HUES6 (cell line): ENCODE results near the gene CELA2B.

Source experiments
- H3K27ac ChIP-seq: 2 replicates; pipeline ENCODE4 v1.7.0; 2013; ENCODE audit warnings: low read depth, mild to moderate bottlenecking, low read length, inconsistent platforms
- H3K27me3 ChIP-seq: 2 replicates; pipeline ENCODE4 v1.6.1; 2013; ENCODE audit warnings: low read length; ENCODE audit not compliant: control insufficient read depth, insufficient read depth
- H3K36me3 ChIP-seq: 2 replicates; pipeline ENCODE4 v1.6.1; 2013; ENCODE audit warnings: low read length; ENCODE audit not compliant: control insufficient read depth, insufficient read depth
- H3K4me1 ChIP-seq: 2 replicates; pipeline ENCODE4 v1.6.1; 2013; ENCODE audit warnings: low read length; ENCODE audit not compliant: control insufficient read depth, insufficient read depth
- H3K4me3 ChIP-seq: 2 replicates; pipeline ENCODE4 v1.5.1; 2013; ENCODE audit warnings: low read depth, low read length
- H3K9ac ChIP-seq: one replicate; pipeline ENCODE4 v1.6.1; 2013; ENCODE audit warnings: mild to moderate bottlenecking, low read length
- H3K9me3 ChIP-seq: 2 replicates; pipeline ENCODE4 v1.6.1; 2013; ENCODE audit warnings: low read depth, low read length; ENCODE audit not compliant: control insufficient read depth, insufficient read depth

The CELA2B gene

GRCh38 chr1:15445390-15446122, 30.3 kb upstream of the CELA2B start:
- Histone ChIP-seq H3K27ac (no peak overlapping the region), H3K4me3 (no peak overlapping the region), H3K4me1 (no peaks in the 10 kb centered on the region), H3K9ac (no peak overlapping the region), H3K27me3 (no peaks in the 10 kb centered on the region), H3K36me3 (no peaks in the 10 kb centered on the region), H3K9me3 (0 out of 2 replicates have a peak, but pooled peaks cover under 1% of the 10 kb centered on the region)

GRCh38 chr1:15446212-15446611, 29.7 kb upstream of the CELA2B start:
- no peak overlapping the region for H3K27ac ChIP-seq
- no peaks in the 10 kb centered on the region for H3K36me3 ChIP-seq
- H3K4me3 ChIP-seq: no peak overlapping the region
- H3K4me1 ChIP-seq: no peaks in the 10 kb centered on the region
- H3K27me3 ChIP-seq: no peaks in the 10 kb centered on the region
- H3K9ac ChIP-seq: no peak overlapping the region
- peaks cover 6% of the 10 kb centered on the region for H3K9me3 ChIP-seq

DNA sequence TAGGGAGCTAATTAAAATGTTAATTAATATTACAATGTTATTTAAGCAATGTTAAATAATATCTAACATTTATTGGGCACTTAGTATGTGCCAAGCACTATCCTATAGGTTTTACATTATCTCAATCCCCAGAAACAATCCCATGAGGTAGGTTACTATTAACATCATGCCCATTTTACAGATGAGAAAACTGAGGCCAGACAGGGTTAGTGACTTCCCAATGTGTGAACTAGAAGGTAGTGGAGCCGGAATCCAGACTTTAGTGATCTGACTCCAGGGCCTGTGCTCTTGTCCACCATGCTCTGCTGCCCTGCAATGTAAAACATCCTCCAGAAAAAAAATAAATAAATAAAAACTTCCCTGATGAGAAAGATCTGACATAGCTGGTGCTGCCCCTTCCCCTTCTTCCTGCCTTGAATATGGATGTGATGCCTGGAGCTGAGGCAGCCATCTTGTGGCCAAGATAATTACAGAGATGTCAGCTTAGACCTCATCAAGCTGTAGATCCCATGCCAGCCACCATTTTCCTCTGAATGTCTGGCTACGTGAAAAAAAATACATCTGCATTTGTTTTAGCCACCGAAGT, 26.9 kb upstream of the CELA2B start:
- H3K4me1 ChIP-seq: no peaks in the 10 kb centered on the region

GRCh38 chr1:15449567-15449966, 26.3 kb upstream of the CELA2B start:
- H3K4me3 ChIP-seq: no peak overlapping the region
- no peak overlapping the region for H3K9ac ChIP-seq
- peaks cover 8% of the 10 kb centered on the region for H3K9me3 ChIP-seq
- H3K27ac ChIP-seq: no peak overlapping the region
- no peaks in the 10 kb centered on the region for H3K36me3 ChIP-seq
- no peaks in the 10 kb centered on the region for H3K4me1 ChIP-seq
- no peaks in the 10 kb centered on the region for H3K27me3 ChIP-seq

More for the DNA sequence above, 26.9 kb upstream of the CELA2B start:
- no peak overlapping the region for H3K4me3 ChIP-seq
- H3K9me3 ChIP-seq: peaks cover 8% of the 10 kb centered on the region
- H3K9ac ChIP-seq: no peak overlapping the region
- no peaks in the 10 kb centered on the region for H3K36me3 ChIP-seq
- no peak overlapping the region for H3K27ac ChIP-seq
- no peaks in the 10 kb centered on the region for H3K27me3 ChIP-seq

DNA sequence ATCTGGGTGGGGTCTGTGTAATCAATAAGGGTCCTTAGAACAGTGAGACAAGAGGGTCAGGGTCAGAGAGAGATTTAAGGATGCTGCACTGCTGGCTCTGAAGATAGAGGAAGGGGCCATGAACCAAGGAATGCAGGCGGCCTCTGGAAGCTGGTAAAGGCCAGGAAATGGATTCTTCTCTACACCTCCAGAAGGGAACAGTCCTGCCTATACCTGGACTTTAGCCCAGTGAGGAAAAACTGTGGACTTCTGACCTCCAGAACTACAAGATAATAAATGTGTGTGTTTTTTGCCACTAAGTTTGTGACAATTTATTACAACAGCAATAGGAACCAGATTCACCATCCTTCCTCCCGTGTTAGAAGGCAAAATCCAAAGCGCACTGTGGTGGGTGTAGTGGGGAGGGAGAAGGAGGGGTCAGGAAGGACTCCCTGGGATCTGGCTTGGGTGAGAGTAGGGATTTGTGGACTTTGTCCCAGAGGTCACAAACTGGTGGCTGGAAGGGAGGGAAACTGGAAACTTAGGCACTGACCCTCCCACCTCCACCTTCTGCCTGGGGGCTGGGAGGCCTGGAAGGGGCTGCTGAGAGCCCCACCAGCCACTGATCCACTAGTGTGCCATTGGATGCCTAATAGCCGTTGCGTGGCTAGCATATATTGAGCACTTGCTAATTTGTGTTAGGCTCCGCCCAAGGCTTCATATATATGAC, 24.7 kb upstream of the CELA2B start:
- Histone ChIP-seq H3K27me3 (no peaks in the 10 kb centered on the region), H3K27ac (no peak overlapping the region), H3K9ac (no peak overlapping the region), H3K4me1 (no peaks in the 10 kb centered on the region), H3K4me3 (no peak overlapping the region), H3K36me3 (no peaks in the 10 kb centered on the region), H3K9me3 (peaks cover 8% of the 10 kb centered on the region)

DNA sequence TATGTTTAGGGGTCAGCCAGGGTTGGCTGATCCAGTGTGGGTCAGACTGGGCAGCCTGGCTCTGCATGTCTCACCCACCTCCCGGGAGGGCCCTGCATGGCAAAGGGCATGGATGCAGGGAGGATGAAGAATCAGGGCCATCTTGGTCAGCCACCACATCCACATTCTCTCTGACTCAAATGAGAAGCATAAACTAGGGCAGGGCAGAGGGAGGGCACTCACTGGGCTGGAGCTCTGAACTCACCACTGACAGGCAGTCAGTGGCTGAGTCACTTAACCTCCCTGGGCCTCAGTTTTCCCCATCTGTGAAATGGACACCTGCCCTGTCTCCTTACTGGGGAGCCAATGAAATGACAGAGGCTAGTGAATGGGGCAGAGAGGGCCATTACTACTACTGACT, 23.7 kb upstream of the CELA2B start:
- Histone ChIP-seq H3K4me3 (no peak overlapping the region), H3K9me3 (peaks cover 8% of the 10 kb centered on the region), H3K36me3 (no peaks in the 10 kb centered on the region), H3K4me1 (no peaks in the 10 kb centered on the region), H3K9ac (no peak overlapping the region), H3K27me3 (no peaks in the 10 kb centered on the region), H3K27ac (no peak overlapping the region)

DNA sequence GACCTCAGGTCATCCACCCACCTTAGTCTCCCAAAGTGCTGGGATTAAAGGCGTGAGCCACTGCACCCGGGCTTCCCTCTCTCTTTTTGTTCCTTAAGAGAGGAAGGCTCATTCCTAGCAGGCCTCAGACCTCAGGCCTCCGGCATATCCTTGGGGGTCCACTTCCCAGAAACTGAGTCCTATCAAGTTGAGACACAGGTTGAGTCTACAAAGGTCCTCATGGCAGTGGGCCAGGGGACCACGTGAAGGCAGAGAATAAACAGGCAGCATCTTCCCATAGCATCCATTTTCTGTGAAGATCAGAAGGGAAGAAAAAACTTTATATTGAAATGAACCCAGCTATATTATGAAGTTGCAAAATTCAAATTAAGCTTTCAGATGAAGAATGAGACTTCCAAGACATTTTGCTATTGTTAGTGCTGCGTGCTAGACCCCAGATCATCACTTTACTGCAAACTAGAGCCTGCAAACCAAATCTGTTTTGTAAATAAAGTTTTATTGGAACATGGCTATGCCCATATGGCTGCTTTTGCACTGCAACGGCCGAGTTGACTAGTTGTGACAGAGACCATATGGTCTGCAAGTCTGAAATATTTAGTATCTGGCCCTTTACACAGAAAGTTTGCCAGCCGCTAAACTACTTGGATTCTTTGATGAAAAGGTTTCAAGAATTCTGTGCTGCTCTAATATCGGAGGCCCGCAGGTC, 22.9 kb upstream of the CELA2B start:
- Histone ChIP-seq H3K9me3 (peaks cover 8% of the 10 kb centered on the region), H3K36me3 (no peaks in the 10 kb centered on the region), H3K9ac (no peak overlapping the region), H3K27me3 (no peaks in the 10 kb centered on the region), H3K4me1 (no peaks in the 10 kb centered on the region), H3K4me3 (no peak overlapping the region), H3K27ac (no peak overlapping the region)

GRCh38 chr1:15453734-15454133, 22.2 kb upstream of the CELA2B start:
- Histone ChIP-seq H3K27me3 (no peaks in the 10 kb centered on the region), H3K36me3 (no peaks in the 10 kb centered on the region), H3K4me1 (no peaks in the 10 kb centered on the region), H3K9ac (no peak overlapping the region), H3K27ac (no peak overlapping the region), H3K9me3 (peaks cover 8% of the 10 kb centered on the region), H3K4me3 (no peak overlapping the region)

DNA sequence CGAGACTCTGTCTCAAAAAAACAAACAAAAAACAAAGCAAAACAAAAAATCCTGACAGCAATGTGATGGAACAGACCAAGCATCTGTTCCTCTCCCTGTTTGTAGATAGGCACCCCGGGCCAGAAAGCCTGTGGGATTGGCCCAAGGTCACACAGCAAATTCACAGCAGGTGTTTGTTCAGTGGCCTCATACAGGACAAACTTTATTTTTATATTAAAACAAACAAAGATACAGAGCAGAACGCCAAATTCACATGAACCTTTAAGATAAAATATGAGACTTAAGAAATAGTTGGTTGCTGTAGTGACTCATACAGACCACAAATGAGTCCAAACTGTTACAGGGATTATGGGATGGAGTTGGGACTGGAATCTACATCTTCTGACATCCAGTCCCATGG, 21.6 kb upstream of the CELA2B start:
- Histone ChIP-seq H3K4me3 (no peak overlapping the region), H3K27ac (no peak overlapping the region), H3K27me3 (no peaks in the 10 kb centered on the region)

DNA sequence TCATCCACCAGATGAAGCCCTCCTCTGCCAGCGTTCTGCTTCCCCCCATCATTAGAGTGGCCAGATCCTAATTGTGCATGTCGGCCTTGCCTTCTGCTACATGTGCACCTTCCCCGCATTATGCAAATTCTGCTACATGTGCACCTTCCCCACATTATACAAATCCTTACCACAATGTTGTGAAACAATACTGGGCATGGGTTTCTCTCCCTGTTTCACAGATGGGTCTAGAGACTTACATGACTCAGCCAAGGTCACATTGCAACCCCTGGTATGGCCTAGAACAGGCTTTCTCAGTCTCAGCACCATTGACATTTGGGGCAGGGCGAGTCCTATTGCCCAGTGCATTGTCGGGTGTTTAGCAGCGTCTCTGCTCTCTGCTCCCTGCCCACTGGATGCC, 20.4 kb upstream of the CELA2B start:
- no peak overlapping the region for H3K27ac ChIP-seq
- peaks cover 8% of the 10 kb centered on the region for H3K9me3 ChIP-seq
- H3K27me3 ChIP-seq: no peaks in the 10 kb centered on the region
- no peak overlapping the region for H3K9ac ChIP-seq
- no peaks in the 10 kb centered on the region for H3K4me1 ChIP-seq
- no peak overlapping the region for H3K4me3 ChIP-seq
- H3K36me3 ChIP-seq: no peaks in the 10 kb centered on the region

More for the DNA sequence above, 21.6 kb upstream of the CELA2B start:
- Histone ChIP-seq H3K4me1 (no peaks in the 10 kb centered on the region), H3K9ac (no peak overlapping the region), H3K36me3 (no peaks in the 10 kb centered on the region), H3K9me3 (peaks cover 8% of the 10 kb centered on the region)
